Smooth muscle cell (in vitro differentiated cells): ENCODE measurements around the gene CASP7. TPM values are rescaled to one million over a fixed set of nuclear protein-coding genes. Genes with fewer than 3 reads are reported as not detected.
A peak's percentile ranks its signal among the peaks of the same experiment; 100 is the strongest.

Experiments used
- DNase-seq: peaks from one replicate; lab custom pipeline; 2025; ENCODE audit not compliant: unreplicated experiment; lab: John Stamatoyannopoulos, UW
- H2AFZ ChIP-seq: fragments of 200-600 bp; sonication (generic); 2 replicates; pipeline ENCODE4 v1.6.0; 2016; ENCODE audit warnings: antibody characterized with exemption, low read depth, mild to moderate bottlenecking
- H3F3A ChIP-seq: fragments of 200-600 bp; sonication (generic); 2 replicates; pipeline ENCODE4 v1.6.0; 2017; ENCODE audit warnings: antibody characterized with exemption, low read depth
- H3K27ac ChIP-seq: fragments of 200-600 bp; sonication (generic); 2 replicates; pipeline ENCODE4 v1.5.1; 2016; ENCODE audit warnings: low read depth, mild to moderate bottlenecking
- H3K27me3 ChIP-seq: fragments of 200-600 bp; sonication (generic); 2 replicates; pipeline ENCODE4 v1.6.1; 2016; ENCODE audit warnings: low read depth, mild to moderate bottlenecking
- H3K36me3 ChIP-seq: fragments of 200-600 bp; sonication (generic); 2 replicates; pipeline ENCODE4 v1.5.1; 2016; ENCODE audit warnings: low read depth
- H3K4me1 ChIP-seq: fragments of 200-600 bp; sonication (generic); 2 replicates; pipeline ENCODE4 v1.5.1; 2016; ENCODE audit warnings: low read depth
- H3K4me2 ChIP-seq: fragments of 200-600 bp; sonication (generic); 2 replicates; pipeline ENCODE4 v1.6.0; 2016; ENCODE audit warnings: mild to moderate bottlenecking
- H3K4me3 ChIP-seq: fragments of 200-600 bp; sonication (generic); 2 replicates; pipeline ENCODE4 v1.5.1; 2016; ENCODE audit warnings: mild to moderate bottlenecking
- H3K79me2 ChIP-seq: fragments of 200-600 bp; sonication (generic); 2 replicates; pipeline ENCODE4 v1.6.0; 2016; ENCODE audit warnings: low read depth, mild to moderate bottlenecking
- H3K9ac ChIP-seq: fragments of 200-600 bp; sonication (generic); 2 replicates; pipeline ENCODE4 v1.6.0; 2016; ENCODE audit warnings: low read depth
- H3K9me3 ChIP-seq: fragments of 200-600 bp; sonication (generic); replicated peaks from 2 replicates; pipeline ENCODE4 v1.5.1; 2016; ENCODE audit warnings: low read depth
- H4K20me1 ChIP-seq: fragments of 200-600 bp; sonication (generic); 2 replicates; pipeline ENCODE4 v1.6.0; 2016; ENCODE audit warnings: low read depth
- WGBS: methylation state at CpG from one replicate; pipeline ENCODE4 v1.1.7; 2016; ENCODE audit warnings: low lambda C conversion rate; 5-methylcytosine and 5-hydroxymethylcytosine counted together
- polyA plus RNA-seq: library from polyadenylated mRNA; unstranded; fragments of >200 nt; fragmentation: Nextera tagmentation; extraction: Ambion mirVana; gene quantifications from 2 replicates; pipeline ENCODE4 v1.2.1, GENCODE V29; 2016
- total RNA-seq: library from RNA; depleted of rRNA; stranded (reverse); fragments of >200 nt; gene quantifications from 2 replicates; pipeline ENCODE4 v1.2.3, GENCODE V29; 2014
- TF ChIP-seq, protein P1 (sequence below): fragments of 200-600 bp; sonication (generic); IDR thresholded peaks from 2 replicates; pipeline ENCODE4 v1.5.1; 2017; ENCODE audit warnings: borderline replicate concordance, mild to moderate bottlenecking, antibody characterized with exemption; ENCODE audit not compliant: insufficient read depth, poor library complexity, severe bottlenecking

The CASP7 gene
- total and polyA plus RNA-seq, 2 experiments from 2014 or later = 16.2 to 21.5 TPM

DNA sequence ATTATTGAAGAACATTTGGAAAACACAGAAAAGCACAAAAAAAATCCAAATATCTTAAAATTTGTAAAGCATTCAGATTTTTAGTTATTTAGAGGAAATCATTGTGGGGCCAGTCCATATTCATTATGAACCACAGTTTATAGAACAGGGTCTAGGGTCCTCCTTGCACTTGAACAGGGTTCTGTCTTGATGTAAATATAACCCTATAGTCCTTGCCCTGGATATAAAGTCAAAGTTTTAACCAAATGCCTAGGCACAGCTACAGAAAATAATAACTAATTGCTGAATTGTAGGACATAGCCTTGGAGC, 25.6 kb downstream of the CASP7 start:
- no peaks in the 10 kb centered on the region for H3K79me2 ChIP-seq
- no peaks in the 10 kb centered on the region for H3K27me3 ChIP-seq
- peaks cover 7% of the 10 kb centered on the region for H3K4me1 ChIP-seq
- DNase-seq = no peak
- H3K9me3 ChIP-seq = no peaks in the 10 kb centered on the region
- no peak overlapping the region for H3K27ac ChIP-seq
- TF ChIP-seq, protein P1, sequence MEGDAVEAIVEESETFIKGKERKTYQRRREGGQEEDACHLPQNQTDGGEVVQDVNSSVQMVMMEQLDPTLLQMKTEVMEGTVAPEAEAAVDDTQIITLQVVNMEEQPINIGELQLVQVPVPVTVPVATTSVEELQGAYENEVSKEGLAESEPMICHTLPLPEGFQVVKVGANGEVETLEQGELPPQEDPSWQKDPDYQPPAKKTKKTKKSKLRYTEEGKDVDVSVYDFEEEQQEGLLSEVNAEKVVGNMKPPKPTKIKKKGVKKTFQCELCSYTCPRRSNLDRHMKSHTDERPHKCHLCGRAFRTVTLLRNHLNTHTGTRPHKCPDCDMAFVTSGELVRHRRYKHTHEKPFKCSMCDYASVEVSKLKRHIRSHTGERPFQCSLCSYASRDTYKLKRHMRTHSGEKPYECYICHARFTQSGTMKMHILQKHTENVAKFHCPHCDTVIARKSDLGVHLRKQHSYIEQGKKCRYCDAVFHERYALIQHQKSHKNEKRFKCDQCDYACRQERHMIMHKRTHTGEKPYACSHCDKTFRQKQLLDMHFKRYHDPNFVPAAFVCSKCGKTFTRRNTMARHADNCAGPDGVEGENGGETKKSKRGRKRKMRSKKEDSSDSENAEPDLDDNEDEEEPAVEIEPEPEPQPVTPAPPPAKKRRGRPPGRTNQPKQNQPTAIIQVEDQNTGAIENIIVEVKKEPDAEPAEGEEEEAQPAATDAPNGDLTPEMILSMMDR = no peak
- H4K20me1 ChIP-seq = peaks cover 35% of the 10 kb centered on the region
- no peak overlapping the region for H2AFZ ChIP-seq
- H3K4me3 ChIP-seq = no peak overlapping the region
- H3K4me2 ChIP-seq = no peak overlapping the region
- H3K36me3 ChIP-seq = no peaks in the 10 kb centered on the region
- no peak overlapping the region for H3K9ac ChIP-seq
- peaks cover 15% of the 10 kb centered on the region for H3F3A ChIP-seq

GRCh38 chr10:113706623-113707022, 26.9 kb downstream of the CASP7 start:
- no peak overlapping the region for H3K27ac ChIP-seq
- 77% methylated on average over 5 of the region's 5 CpGs for WGBS
- no peak overlapping the region for H3K4me2 ChIP-seq
- no peaks in the 10 kb centered on the region for H3K9me3 ChIP-seq
- no peaks in the 10 kb centered on the region for H3K79me2 ChIP-seq
- no peak overlapping the region for H3K4me3 ChIP-seq
- no peak for DNase-seq
- H3F3A ChIP-seq = peaks cover 19% of the 10 kb centered on the region
- H3K27me3 ChIP-seq = no peaks in the 10 kb centered on the region
- H2AFZ ChIP-seq = no peak overlapping the region
- no peaks in the 10 kb centered on the region for H3K36me3 ChIP-seq
- H3K9ac ChIP-seq = no peak overlapping the region
- H3K4me1 ChIP-seq = peaks cover 20% of the 10 kb centered on the region
- TF ChIP-seq, protein P1 = no peak
- H4K20me1 ChIP-seq = peaks cover 48% of the 10 kb centered on the region

GRCh38 chr10:113708640-113709039, 28.9 kb downstream of the CASP7 start:
- DNase-seq = no peak
- H3K4me1 ChIP-seq = peaks cover 28% of the 10 kb centered on the region
- TF ChIP-seq, protein P1 = no peak
- 95% methylated on average over 6 of the region's 6 CpGs for WGBS
- H2AFZ ChIP-seq = no peak overlapping the region
- no peak overlapping the region for H3K4me2 ChIP-seq
- H3K4me3 ChIP-seq = no peak overlapping the region
- no peak overlapping the region for H3K9ac ChIP-seq
- peak overlapping the region; percentile 26 for H3K27ac ChIP-seq
- H3K27me3 ChIP-seq = no peaks in the 10 kb centered on the region
- peaks cover 68% of the 10 kb centered on the region for H4K20me1 ChIP-seq
- H3K79me2 ChIP-seq = no peaks in the 10 kb centered on the region
- H3K36me3 ChIP-seq = no peaks in the 10 kb centered on the region
- H3F3A ChIP-seq = peaks cover 19% of the 10 kb centered on the region
- no peaks in the 10 kb centered on the region for H3K9me3 ChIP-seq

DNA sequence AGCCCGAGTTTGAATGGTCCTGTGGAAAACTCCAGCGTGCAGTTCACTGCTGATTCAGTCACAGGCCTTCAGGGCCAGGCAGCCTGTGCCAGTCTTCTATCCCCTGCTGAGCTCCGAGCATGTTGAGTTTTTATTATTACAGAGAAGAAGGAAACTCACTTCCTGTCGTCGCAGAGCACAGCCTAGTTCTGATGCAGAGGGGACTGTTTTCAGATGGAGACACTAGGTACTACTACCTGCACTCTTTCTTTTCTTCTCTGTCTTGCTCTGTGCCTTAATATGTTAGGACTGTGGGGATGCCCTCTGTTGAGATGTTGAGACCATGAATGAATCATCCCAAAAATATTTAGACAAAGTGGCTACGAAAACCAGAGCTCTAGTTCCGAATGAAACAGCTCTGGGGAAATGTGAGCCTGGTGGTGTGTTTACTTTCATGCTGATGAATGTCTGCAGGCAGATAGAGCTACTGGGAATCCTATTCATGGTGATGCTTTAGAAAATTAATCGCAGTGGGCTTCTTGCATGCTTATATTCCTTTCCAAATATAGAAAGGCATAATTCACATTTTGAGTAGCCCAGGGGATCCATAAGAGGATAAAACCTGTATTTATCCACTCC, 29.6 kb downstream of the CASP7 start:
- WGBS = 9% methylated on average over 8 of the region's 8 CpGs
- Histone ChIP-seq H3K4me1 (peaks cover 28% of the 10 kb centered on the region), H4K20me1 (peaks cover 75% of the 10 kb centered on the region), H3F3A (peaks cover 19% of the 10 kb centered on the region), H3K4me3 (no peak overlapping the region), H3K9me3 (no peaks in the 10 kb centered on the region), H3K9ac (no peak overlapping the region), H3K36me3 (no peaks in the 10 kb centered on the region), H3K79me2 (no peaks in the 10 kb centered on the region), H3K4me2 (peak overlapping the region; percentile 6), H3K27me3 (no peaks in the 10 kb centered on the region), H3K27ac (peak overlapping the region; percentile 26), H2AFZ (no peak overlapping the region)
- no peak for DNase-seq
- TF ChIP-seq, protein P1 = no peak
